ENCODE data around the gene LZTR1. TPM values are rescaled to one million over a fixed set of nuclear protein-coding genes. Genes with fewer than 3 reads are reported as not detected.

The LZTR1 gene
- total and polyA plus RNA-seq, 2 of the 8 experiments (the other 6 are each of a cell fraction or from before 2014, with no cell fraction given), result 22.3 to 31.0 TPM

GRCh38 chr22:20991252-20992055 is 9.4 kb downstream of the LZTR1 start:
- CTCF ChIA-PET (ENCODE audit: partially characterized antibody), result interaction anchor here (0.9 to 2.6 kb wide), 5 partner anchors 10 to 106 kb away, joined by 3 to 9 read pairs (median 4); no protein-coding TSS in a partner anchor
- TF ChIP-seq CHD1 (IDR thresholded peaks at IDR 0.05; ENCODE audit: low read depth, low read length) (no peak), SRF (IDR thresholded peaks at IDR 0.05; ENCODE audit: low read depth, low read length) (no peak), CHD2 (IDR thresholded peaks at IDR 0.05; ENCODE audit: low read length) (no peak), SAP30 (IDR thresholded peaks at IDR 0.05; ENCODE audit: insufficient read depth, insufficient replicate concordance, low read length) (no peak), JUN (IDR thresholded peaks at IDR 0.05; ENCODE audit: low read depth, low read length) (no peak), BRCA1 (IDR thresholded peaks at IDR 0.05; ENCODE audit: low read depth, low read length) (no peak), BACH1 (IDR thresholded peaks at IDR 0.05; ENCODE audit: low read length) (no peak), JUND (IDR thresholded peaks at IDR 0.05; ENCODE audit: low read length) (no peak), YY1 (IDR thresholded peaks at IDR 0.05; ENCODE audit: low read depth, low read length) (no peak), ATF3 (IDR thresholded peaks at IDR 0.05; ENCODE audit: insufficient read depth, low read depth, low read length) (no peak), ASH2L (IDR thresholded peaks at IDR 0.05; ENCODE audit: low read length) (no peak), TBP (IDR thresholded peaks at IDR 0.05; ENCODE audit: low read depth, low read length) (no peak)

More at GRCh38 chr22:20991252-20992055, 9.4 kb downstream of the LZTR1 start:
- Histone ChIP-seq H3K79me1 (ENCODE audit: low read depth, low read length) (no peaks in the 10 kb centered on the region), H3K4ac (replicated peaks; ENCODE audit: insufficient read length, low read depth, low read length) (no peak overlapping the region), H2BK20ac (ENCODE audit: low read length) (no peak overlapping the region), H3K18ac (ENCODE audit: extremely low read depth, low read length) (no peak overlapping the region), H4K8ac (ENCODE audit: extremely low read depth, insufficient read depth, low read length) (no peak overlapping the region), H4K20me1 (replicated peaks in 1 of 2; ENCODE audit: control insufficient read depth in 1 of 2, insufficient read depth in 2 of 2, low read length in 2 of 2) (peaks cover 0 to 6% of the 10 kb centered on the region in 2 experiments), H2BK120ac (replicated peaks; ENCODE audit: low read depth, low read length) (no peak overlapping the region), H2AFZ (ENCODE audit: low read length) (no peak overlapping the region), H3K9ac (replicated peaks in 1 of 4; ENCODE audit: extremely low read depth in 1 of 4, low read depth in 3 of 4, low read length in 3 of 4) (no peak overlapping the region), H4K91ac (replicated peaks; ENCODE audit: insufficient read length, low read length) (no peak overlapping the region), H4K5ac (ENCODE audit: insufficient read length, low read depth, low read length) (no peak overlapping the region), H3K27ac (ENCODE audit: low read depth, low read length) (no peak overlapping the region), H3K4me1 (replicated peaks in 1 of 4; ENCODE audit: control insufficient read depth in 3 of 4, insufficient read depth in 4 of 4, low read length in 3 of 4) (no peaks in the 10 kb centered on the region; a peak in 1 of 7 replicates), H3K9me3 (ENCODE audit: insufficient read depth in 2 of 2, low read depth in 1 of 2, low read length in 1 of 2) (no peaks in the 10 kb centered on the region), H2BK15ac (ENCODE audit: low read length) (no peak overlapping the region), H2AK5ac (ENCODE audit: low read depth, low read length) (no peak overlapping the region), H3K36me3 (ENCODE audit: control insufficient read depth in 2 of 4, insufficient read depth in 4 of 4, low read length in 3 of 4) (peaks cover 0 to 10% (median 3%) of the 10 kb centered on the region in 4 experiments; a peak in 4 of 8 replicates), H3K4me2 (ENCODE audit: insufficient read depth in 1 of 2, low read depth in 2 of 2, low read length in 2 of 2) (no peak overlapping the region), H3K14ac (ENCODE audit: insufficient read length) (no peak overlapping the region), H3K23ac (ENCODE audit: insufficient read length) (no peak overlapping the region), H2BK5ac (ENCODE audit: low read depth, low read length) (no peak overlapping the region), H3K56ac (replicated peaks; ENCODE audit: insufficient read length, low read depth, low read length) (no peak overlapping the region), H3K23me2 (ENCODE audit: low read depth, low read length) (no peaks in the 10 kb centered on the region; the same call in 1 of the 2 replicates), H2BK12ac (ENCODE audit: low read depth, low read length) (no peak overlapping the region), H3K27me3 (replicated peaks in 1 of 4; ENCODE audit: control insufficient read depth in 3 of 4, extremely low read depth in 1 of 4, insufficient read depth in 3 of 4, low read length in 3 of 4) (no peaks in the 10 kb centered on the region), H3K4me3 (ENCODE audit: extremely low read depth in 1 of 4, insufficient read depth in 2 of 4, low read depth in 3 of 4, low read length in 4 of 4) (no peak overlapping the region), H3K79me2 (ENCODE audit: control insufficient read depth in 1 of 2, insufficient read depth in 2 of 2, low read length in 2 of 2) (no peaks in the 10 kb centered on the region)
- DNase-seq (ENCODE audit: low read depth in 1 of 2, low spot score in 2 of 2) (no peak), FAIRE-seq (no peak)
- POLR2A ChIA-PET (ENCODE audit: partially characterized antibody), result interaction anchor here (1.4 to 3.5 kb wide), 4 partner anchors 8 to 18 kb away, joined by 5 to 17 read pairs (median 5); partner anchors contain the start of gene LZTR1
- WGBS, 2 experiments (ENCODE audit: extremely low coverage in 1 of 2, insufficient coverage in 1 of 2, insufficient read length in 1 of 2, insufficient replicate concordance in 2 of 2, low coverage in 1 of 2, low lambda C conversion rate in 2 of 2, missing lambda C conversion rate in 1 of 2), result 87% methylated on average over 20 of the region's 24 CpGs; no CpG with 5 or more reads in 1 of the 2 experiments
